Calu3 (cell line): ENCODE data around the gene IRF7. TPM values are rescaled to one million over a fixed set of nuclear protein-coding genes. Genes with fewer than 3 reads are reported as not detected.
"Not testable (repeated sequence)": the region's sequence is repeated elsewhere in the genome, so short reads cannot be mapped to it uniquely, and the experiment has no call there.

ENCODE experiments used
- BruUV-seq: library from RNA; stranded (reverse); fragments of 400-500 nt; replicated peaks from 2 replicates; lab custom pipeline; 2021; lab: Mats Ljungman, UMichigan
- CTCF ChIA-PET: fragments of 300-600 bp; sonication (Branson Sonifier 250); formaldehyde crosslinking; loops from one replicate; lab custom pipeline; 2022; ENCODE audit warnings: antibody characterized with exemption; lab: Charles Lee
- DNase-seq: peaks from one replicate; pipeline ENCODE4 v3.0.0; 2022
- H3K27ac Mint-ChIP-seq: one replicate; pipeline ENCODE4 v1.8.0; 2022; ENCODE audit warnings: mixed read lengths; ENCODE audit not compliant: unreplicated experiment
- H3K27me3 Mint-ChIP-seq: one replicate; pipeline ENCODE4 v1.8.0; 2022; ENCODE audit warnings: mixed read lengths; ENCODE audit not compliant: unreplicated experiment
- H3K36me3 Mint-ChIP-seq: one replicate; pipeline ENCODE4 v1.8.0; 2022; ENCODE audit warnings: mild to moderate bottlenecking, moderate library complexity, mixed read lengths; ENCODE audit not compliant: insufficient read depth, unreplicated experiment
- H3K4me1 Mint-ChIP-seq: one replicate; pipeline ENCODE4 v1.8.0; 2022; ENCODE audit warnings: mild to moderate bottlenecking, low read depth, mixed read lengths; ENCODE audit not compliant: unreplicated experiment
- H3K4me3 Mint-ChIP-seq: one replicate; pipeline ENCODE4 v1.8.0; 2022; ENCODE audit warnings: mild to moderate bottlenecking, low read depth, moderate library complexity, mixed read lengths; ENCODE audit not compliant: unreplicated experiment
- H3K9me3 Mint-ChIP-seq: one replicate; pipeline ENCODE4 v1.8.0; 2022; ENCODE audit warnings: low read depth, mixed read lengths; ENCODE audit not compliant: unreplicated experiment
- intact Hi-C: fragments of 100-400 bp; cut with micrococcal nuclease; formaldehyde crosslinking; loops from one replicate; pipeline ENCODE4 v1.10.0; 2022; ENCODE audit not compliant: unreplicated experiment
- total RNA-seq: library from RNA; stranded (reverse); gene quantifications from 2 replicates; pipeline ENCODE4 v1.2.3, GENCODE V29; 2022
- TF ChIP-seq, protein P1 (sequence below): fragments of 200-600 bp; IDR thresholded peaks from one replicate; pipeline ENCODE4 v1.8.0; 2022; ENCODE audit warnings: antibody characterized with exemption; ENCODE audit not compliant: unreplicated experiment

IRF7 gene
- total RNA-seq, 1 experiment from 2014 or later: 48.7 TPM

DNA sequence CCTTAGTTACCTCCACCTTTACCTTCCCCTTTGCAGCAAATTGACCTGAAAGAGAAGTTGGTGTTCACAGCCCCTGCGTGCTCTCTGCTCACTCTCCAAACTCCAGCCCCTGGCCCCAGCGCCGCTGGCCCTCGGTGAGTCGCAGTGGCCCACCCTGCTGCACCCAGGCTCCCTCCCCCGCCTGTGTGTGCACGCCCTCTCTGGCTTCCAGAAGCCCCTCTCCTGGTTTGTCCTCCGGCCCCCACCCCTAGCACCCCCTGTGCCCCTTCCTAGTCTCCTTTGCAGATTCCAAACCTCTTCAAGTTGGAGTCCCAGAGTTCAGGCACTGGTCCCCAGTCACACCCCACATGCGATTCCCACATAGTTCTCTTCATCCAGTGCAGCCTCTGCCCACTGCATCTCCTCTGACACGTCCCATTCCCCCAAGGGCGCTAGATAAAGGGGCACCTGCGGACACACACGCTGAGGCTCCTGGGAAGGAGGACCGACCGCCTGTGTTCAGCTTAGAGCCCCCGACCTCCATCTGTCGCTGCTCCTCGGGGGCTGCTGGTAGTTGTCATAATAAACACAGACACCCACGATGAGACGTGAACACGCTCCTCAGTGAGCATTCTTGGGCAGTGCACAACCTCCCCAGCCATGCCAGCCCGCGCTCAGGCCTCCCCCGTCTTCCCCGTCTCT is 41.0 kb downstream of the IRF7 start:
- Mint-ChIP-seq H3K4me1 (peaks cover 36% of the 10 kb centered on the region), H3K36me3 (peaks cover 35% of the 10 kb centered on the region), H3K27me3 (peaks cover 16% of the 10 kb centered on the region), H3K9me3 (no peaks in the 10 kb centered on the region), H3K4me3 (peak overlapping the region; percentile 87), H3K27ac (no peak overlapping the region)
- TF ChIP-seq, protein P1, sequence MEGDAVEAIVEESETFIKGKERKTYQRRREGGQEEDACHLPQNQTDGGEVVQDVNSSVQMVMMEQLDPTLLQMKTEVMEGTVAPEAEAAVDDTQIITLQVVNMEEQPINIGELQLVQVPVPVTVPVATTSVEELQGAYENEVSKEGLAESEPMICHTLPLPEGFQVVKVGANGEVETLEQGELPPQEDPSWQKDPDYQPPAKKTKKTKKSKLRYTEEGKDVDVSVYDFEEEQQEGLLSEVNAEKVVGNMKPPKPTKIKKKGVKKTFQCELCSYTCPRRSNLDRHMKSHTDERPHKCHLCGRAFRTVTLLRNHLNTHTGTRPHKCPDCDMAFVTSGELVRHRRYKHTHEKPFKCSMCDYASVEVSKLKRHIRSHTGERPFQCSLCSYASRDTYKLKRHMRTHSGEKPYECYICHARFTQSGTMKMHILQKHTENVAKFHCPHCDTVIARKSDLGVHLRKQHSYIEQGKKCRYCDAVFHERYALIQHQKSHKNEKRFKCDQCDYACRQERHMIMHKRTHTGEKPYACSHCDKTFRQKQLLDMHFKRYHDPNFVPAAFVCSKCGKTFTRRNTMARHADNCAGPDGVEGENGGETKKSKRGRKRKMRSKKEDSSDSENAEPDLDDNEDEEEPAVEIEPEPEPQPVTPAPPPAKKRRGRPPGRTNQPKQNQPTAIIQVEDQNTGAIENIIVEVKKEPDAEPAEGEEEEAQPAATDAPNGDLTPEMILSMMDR: no peak
- intact Hi-C loops: no loop called here
- BruUV-seq: no TSS peak
- CTCF ChIA-PET: interaction anchor here (0.8 kb wide), 1 partner anchor 13 kb away, joined by 4 read pairs; no protein-coding TSS in a partner anchor
- no peak for DNase-seq

DNA sequence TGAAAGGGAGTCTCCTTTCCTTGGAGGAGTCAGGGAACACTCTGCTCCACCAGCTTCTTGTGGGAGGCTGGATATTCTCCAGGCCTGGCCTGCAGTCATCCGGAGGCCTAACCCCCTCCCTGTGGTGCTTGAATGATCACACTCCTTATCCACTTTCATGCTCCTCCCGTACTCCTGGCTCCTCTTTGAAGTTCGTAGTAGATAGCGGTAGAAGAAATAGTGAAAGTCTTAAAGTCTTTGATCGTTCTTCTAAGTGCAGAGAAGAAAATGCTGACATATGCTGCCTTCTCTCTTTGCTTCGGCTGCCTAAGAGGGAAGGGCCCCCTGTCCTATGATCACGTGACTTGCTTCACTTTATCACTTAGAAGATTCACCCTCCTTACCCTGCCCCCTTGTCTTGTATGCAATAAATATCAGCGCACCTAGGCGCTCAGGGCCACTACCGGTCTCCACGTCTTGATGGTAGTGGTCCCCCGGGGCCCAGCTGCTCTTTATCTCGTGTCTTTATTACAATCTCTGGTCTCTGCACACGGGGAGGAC is 41.6 kb downstream of the IRF7 start:
- Mint-ChIP-seq H3K4me3 (peak overlapping the region; percentile 87), H3K36me3 (peaks cover 34% of the 10 kb centered on the region), H3K27me3 (peaks cover 16% of the 10 kb centered on the region), H3K4me1 (peaks cover 29% of the 10 kb centered on the region)
- BruUV-seq, H3K27ac Mint-ChIP-seq, CTCF ChIA-PET, intact Hi-C loops, DNase-seq, H3K9me3 Mint-ChIP-seq: not testable (repeated sequence)

DNA sequence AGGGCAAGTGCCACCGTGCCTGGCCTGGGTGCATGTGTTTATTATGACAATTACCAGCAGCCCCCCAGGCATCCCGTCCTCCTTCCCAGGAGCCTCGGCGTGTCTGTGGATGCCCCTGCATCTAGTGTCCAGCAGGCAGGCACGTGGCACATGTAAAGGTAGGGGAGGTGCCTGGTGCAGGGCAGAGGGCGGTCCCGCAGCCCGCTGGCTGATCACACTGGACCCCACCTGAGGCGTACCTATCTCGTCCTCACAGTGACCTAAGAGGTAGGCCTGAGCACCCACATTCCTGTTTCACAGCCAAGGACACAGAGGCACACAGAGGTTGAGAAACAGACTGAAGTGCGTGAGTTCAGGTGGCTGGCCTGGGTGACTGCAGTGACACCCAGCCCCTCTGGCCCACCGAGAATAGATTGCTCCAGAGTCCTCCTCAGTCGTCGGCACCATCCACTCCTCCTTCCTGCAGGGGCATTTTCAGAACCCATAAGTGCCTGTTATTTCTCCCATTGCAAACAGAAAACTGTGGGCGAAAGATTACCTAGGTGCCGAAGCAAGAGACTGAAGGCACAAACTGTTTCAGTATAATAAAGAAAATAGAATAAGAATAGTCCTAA is 42.5 kb downstream of the IRF7 start:
- H3K4me1 Mint-ChIP-seq: peaks cover 21% of the 10 kb centered on the region
- TF ChIP-seq, protein P1: no peak
- no peak overlapping the region for H3K27ac Mint-ChIP-seq
- peaks cover 16% of the 10 kb centered on the region for H3K27me3 Mint-ChIP-seq
- intact Hi-C loops: no loop called here
- BruUV-seq: no TSS peak
- no peaks in the 10 kb centered on the region for H3K9me3 Mint-ChIP-seq
- no peak overlapping the region for H3K4me3 Mint-ChIP-seq
- peaks cover 40% of the 10 kb centered on the region for H3K36me3 Mint-ChIP-seq
- no peak for DNase-seq
- CTCF ChIA-PET: no interaction called here

DNA sequence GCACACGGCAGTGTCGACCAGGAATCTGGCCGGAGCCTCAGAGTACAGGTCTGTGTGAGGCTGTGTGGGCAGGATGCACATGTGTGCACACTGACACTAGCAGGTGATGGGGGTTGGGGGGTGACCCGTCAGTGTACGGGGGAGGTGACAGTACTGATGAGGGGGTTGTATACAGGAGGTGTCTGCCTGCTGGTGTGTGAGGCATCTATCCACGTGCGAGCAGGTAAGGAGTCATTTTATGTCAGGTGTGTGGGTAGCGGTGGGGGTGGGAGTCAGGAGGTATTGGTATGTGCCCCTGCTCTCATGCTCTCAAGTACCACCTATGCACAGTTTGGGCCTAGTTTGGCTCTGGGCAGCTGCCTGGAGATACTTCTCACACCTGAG is 44.0 kb downstream of the IRF7 start:
- Mint-ChIP-seq H3K4me1 (peaks cover 12% of the 10 kb centered on the region), H3K9me3 (no peaks in the 10 kb centered on the region), H3K27ac (no peak overlapping the region), H3K4me3 (no peak overlapping the region), H3K36me3 (peaks cover 45% of the 10 kb centered on the region), H3K27me3 (peaks cover 16% of the 10 kb centered on the region)
- no TSS peak for BruUV-seq
- CTCF ChIA-PET: interaction anchor here (0.6 kb wide), 1 partner anchor 37 kb away, joined by 3 read pairs; no protein-coding TSS in a partner anchor
- intact Hi-C loops: no loop called here
- DNase-seq: no peak
- TF ChIP-seq, protein P1: no peak
